HG03066 (cell line): ENCODE measurements around the gene LIM2.
"Not testable (repeated sequence)": the region's sequence is repeated elsewhere in the genome, so short reads cannot be mapped to it uniquely, and the experiment has no call there.

Experiments used
- ATAC-seq: cut with Tn5 transposase; IDR thresholded peaks from one replicate; pipeline ENCODE4 v1.9.1; 2021; ENCODE audit warnings: low read depth; ENCODE audit not compliant: unreplicated experiment

LIM2 gene, protein sequence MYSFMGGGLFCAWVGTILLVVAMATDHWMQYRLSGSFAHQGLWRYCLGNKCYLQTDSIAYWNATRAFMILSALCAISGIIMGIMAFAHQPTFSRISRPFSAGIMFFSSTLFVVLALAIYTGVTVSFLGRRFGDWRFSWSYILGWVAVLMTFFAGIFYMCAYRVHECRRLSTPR

DNA sequence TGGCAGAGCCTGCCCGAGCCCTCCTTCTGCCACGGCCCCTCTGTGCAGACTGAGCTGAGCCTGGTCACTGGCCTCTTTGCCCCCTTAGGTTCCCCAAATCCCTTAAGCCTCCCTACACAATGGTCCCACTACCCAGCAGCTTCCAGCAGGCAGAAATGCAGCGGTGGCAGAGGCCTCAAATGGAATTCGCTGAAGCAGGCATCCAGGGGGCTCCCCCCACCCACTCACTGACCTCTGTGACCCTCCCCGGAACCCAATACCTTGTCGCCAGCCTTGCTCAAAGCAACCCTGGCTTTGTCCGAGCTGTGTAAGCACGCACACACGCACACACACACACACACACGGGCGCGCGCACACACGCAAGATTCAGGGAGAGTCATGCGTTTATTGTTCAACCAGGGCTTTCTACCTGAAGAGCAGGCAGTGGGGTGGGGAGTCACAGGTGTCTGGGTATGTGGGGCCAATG, at the start of gene LIM2:
Gene LIM2 (minus strand): TSS at position 51 of the 466 bp plus-strand sequence. CDS start 531 bp downstream, outside the sequence.
- no peak for ATAC-seq

GRCh38 chr19:51434456-51434855, 46.7 kb upstream of the LIM2 start:
- ATAC-seq: no peak

GRCh38 chr19:51433043-51433442, 45.3 kb upstream of the LIM2 start:
- ATAC-seq: no peak

DNA sequence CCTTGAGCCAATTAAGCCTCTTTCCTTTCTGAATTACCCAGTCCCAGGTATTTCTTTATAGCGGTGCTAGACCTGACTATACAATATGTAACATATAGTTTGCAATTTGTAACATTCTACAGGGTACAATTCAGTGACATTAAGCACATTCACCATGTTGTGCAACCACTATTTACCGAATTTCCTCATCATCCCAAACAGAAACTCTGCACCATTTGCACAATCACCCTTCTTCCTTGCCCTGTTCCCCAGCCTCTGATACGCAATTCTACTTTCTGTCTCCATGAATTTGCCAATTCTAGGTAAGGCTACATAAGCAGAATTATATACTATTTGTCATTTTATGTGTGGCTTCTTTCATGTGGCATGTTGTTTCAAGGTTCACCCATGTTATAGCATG, 43.4 kb upstream of the LIM2 start:
- ATAC-seq: no peak

- no peak for ATAC-seq
Measured at GRCh38 chr19:51430221-51430620, 42.4 kb upstream of the LIM2 start.

- no peak for ATAC-seq
Measured at GRCh38 chr19:51427201-51427600, 39.4 kb upstream of the LIM2 start.

DNA sequence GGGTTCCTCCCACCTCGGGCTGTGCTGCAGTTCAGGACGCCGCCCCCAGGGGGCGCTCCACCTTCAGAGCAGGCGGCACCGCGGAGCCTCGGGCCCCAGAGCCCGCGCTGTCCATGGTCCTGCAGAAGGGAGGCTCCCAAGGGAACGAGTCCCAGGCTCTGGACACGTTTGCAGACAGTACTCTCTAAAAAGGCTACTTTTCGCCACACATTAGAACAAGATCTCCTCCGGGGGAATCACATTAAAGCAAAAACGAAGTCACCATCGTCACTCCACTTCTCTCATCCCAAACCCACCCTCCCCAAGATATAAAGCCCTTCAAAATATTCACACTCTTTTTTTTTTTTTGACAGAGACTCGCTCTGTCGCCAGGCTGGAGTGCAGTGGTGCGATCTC, 34.3 kb upstream of the LIM2 start:
- ATAC-seq: no peak

DNA sequence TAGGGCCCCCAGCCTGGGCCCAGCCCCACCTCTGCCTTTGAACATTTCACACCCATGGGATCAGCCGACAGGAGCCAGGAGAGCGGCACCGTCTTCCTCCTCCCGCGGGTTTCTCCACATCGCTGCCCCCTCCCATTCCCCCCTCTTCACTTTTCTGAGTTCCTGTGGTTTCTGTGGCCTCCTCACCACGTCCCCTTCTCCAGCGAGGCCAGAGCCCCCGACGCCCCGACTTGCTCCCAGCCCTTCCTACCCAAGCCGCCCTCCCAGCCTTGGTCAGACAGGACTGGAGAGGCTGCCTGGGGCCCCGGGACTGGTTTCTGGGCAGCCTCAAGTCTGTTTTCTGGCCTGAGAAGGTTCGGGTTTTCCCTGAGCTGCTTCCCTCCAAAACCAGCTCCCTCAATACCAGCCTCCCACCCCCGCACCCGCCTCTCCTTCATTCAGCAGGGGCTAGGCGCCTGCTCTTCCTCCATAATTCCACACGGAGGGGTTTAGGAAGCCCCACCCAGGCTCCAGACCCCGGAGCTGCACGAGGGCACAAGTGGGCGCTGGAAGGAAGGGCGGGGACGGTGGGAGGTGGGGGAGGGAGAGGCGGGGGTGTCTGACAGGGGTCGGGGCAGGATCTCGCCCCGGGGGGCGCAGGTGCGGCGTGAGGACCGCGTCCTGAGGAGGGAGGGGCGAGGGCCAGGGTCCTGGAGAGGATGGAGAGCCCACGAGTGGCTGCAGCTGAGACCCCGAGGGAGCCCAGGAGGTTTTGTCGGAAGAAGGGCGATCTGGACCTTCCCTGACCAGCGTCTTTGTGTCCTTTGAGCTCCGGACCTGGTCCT, 33.7 kb upstream of the LIM2 start:
- ATAC-seq: no peak

DNA sequence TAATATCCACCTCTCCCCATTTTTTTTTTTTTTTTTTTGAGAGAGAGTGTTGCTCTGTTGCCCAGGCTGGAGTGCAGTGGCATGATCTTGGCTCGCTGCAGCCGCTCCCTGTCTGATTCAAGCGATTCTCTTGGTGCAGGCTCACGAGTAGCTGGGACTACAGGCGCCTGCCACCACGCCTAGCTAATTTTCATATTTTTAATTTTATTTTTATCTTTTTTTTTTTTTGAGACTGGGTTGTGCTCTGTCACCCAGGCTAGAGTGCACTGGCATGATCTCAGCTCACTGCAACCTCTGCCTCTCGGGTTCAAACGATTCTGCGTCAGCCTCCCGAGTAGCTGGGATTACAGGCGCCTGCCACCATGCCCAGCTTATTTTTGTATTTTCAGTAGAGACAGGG, 32.7 kb upstream of the LIM2 start:
- ATAC-seq: not testable (repeated sequence)

DNA sequence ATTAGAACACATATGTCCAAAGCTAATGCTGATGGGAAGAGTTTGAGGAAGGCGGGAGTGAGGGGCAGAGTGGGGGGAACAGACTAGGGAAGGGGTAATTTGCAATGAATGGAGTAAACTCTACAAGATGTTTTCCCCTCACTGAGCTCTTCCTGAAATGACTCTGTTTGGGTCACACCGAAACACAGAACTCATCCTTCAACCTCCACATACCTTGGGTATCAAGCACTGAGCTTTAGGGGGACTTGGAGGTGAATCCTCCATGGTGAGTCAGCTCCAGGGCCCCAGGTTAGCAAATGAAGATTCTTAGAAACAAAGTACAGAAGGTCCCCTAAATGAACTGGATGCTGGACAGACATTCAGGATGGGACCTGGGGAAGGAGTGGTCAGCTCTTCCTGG, 30.9 kb upstream of the LIM2 start:
- no peak for ATAC-seq

DNA sequence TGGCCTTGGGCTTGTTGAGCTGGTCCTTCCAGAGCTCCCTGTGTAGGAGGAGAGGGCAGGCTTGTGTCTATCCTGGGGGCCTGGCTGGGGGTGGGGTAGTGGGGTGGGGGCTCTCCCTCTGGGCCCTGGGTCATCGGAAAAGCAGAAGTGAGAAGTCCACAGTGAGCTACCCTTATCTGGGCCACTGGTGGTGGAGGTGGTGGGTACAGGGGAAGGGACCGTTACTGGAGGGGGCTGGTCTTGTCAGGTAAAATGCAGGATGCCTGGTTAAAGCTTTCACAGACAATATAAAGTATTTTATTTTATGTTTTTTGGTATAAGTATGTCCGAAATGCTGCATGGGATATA, 30.0 kb upstream of the LIM2 start:
- no peak for ATAC-seq

- ATAC-seq: no peak
Measured at GRCh38 chr19:51417107-51417809, 29.5 kb upstream of the LIM2 start, which contains the start of gene SIGLEC10. Gene SIGLEC10, minus strand, starts transcription at chr19:51417642. Its CDS starts 61 bp downstream, at chr19:51417581.

GRCh38 chr19:51416422-51416821, 28.6 kb upstream of the LIM2 start:
- not testable (repeated sequence) for ATAC-seq

GRCh38 chr19:51415187-51415586, 27.4 kb upstream of the LIM2 start:
- no peak for ATAC-seq

DNA sequence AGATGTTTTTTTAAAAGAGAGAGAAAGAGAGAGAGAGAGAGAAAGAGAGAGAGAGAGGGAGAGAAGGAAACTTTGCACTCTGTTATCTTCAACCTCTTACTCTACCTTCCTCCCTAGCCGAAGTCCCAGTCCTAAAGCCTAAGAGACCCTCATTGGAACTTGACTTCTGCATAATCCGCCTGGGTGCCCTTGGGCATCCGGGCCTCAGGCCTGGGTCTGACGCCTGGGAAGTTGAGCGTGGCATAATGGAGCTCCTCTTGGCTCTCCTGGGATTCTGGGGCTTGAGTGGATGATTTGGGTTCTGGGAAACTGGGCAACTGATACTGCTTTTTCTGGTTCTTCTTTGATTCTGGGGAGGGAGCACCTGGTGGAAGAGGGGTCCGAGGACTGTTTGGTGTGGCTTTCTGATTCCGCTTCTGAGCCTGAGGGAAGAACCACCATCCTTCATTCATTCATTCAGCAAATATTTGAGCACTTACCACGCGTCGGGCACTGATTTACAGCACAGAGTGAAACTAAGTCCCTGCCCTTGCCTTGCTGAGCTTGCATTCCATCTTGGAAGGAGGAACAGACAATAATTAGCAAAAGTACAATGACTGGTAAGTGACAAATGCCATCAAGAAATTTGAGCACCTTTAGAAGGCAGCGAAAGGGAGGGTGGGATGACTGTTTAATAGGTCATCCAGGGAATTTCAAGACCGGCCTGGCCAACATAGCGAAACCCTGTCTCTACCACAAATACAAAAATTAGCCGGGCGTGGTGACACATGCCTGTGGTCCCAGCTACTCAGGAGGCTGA, 23.4 kb upstream of the LIM2 start:
- ATAC-seq: no peak

DNA sequence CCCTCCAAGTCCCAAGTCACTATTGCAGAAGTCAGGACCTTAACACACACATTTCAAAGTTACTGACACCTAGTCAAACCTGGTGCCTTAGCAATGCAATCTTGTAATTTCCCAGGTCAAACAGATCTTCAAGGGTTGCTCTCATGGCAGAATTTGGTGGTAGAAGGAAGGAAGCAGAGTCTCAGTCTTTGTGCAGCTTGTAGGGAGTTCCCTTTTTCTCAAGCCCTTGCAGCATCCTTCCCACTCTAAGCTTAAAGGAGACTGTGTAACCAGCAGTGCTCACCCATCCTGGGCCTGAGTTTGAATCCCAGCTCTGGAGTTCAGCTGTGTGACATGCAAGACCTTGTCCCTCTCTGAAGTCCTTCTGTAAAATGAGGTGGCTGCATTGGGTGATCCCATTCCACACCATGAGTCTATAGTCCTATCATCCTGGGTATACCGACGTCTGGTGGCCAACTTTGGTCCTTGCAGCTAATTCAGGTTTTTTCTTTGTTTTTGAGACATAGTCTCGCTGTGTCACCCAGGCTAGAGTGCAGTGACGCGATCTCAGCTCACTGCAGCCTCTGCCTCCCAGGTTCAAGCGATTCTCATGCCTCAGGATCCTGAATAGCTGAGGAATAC, 19.8 kb upstream of the LIM2 start:
- no peak for ATAC-seq

DNA sequence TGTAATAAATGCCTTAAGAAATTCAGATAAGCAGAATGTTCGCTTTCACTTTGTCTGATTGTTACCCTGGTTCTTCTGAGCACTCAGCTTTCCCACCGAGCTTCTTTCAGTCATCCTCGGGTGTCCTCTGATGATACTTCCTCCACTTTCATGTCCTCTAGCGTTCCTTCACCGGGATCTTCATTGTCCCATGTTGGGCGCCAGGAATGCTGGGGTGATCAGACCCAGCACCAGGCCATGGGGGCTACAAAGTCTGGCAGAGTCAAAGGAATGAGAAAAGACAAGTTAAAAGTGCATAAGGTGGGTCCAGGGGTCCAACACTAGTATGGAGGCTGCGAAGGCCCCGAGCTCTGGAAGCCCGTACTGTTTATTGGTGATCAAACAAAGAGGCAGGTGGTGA, 14.3 kb upstream of the LIM2 start:
- ATAC-seq: no peak

DNA sequence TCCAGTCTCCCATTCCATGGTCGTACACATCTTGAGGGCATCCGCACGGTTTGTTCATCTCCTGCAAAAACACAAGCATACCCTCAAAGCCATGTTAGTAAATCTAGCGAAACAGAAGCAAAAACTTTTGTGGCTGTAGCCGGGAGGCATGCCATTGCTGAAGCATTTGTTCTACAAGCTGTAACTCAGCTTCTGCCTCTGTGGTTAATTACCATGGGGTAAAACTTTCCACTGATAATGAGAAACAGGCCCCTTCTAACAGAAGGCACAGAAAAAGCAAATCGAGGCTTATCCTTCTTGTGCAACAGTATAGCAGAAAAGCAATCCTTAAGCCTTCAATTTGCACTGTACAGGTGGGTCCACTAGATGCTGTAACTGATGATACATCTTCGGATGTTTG, 12.2 kb upstream of the LIM2 start:
- not testable (repeated sequence) for ATAC-seq

GRCh38 chr19:51399231-51399630, 11.5 kb upstream of the LIM2 start:
- ATAC-seq: no peak

- no peak for ATAC-seq
Measured at GRCh38 chr19:51398096-51398704, 10.4 kb upstream of the LIM2 start.
